ENCODE measurements around the gene PPP3CA.

The PPP3CA gene

GRCh38 chr4:101174679-101175345 lies 172.5 kb downstream of the PPP3CA start:
- DNase-seq (ENCODE audit: low read depth), result no peak

- no peak for DNase-seq (ENCODE audit: low read depth)
These were observed 175.0 kb downstream of the PPP3CA start for GRCh38 chr4:101172369-101172768.

- DNase-seq (ENCODE audit: low read depth), result no peak
These were observed 175.6 kb downstream of the PPP3CA start for GRCh38 chr4:101171747-101172146.

GRCh38 chr4:101169044-101170014 lies 178.0 kb downstream of the PPP3CA start:
- peak; percentile 14 for DNase-seq (ENCODE audit: low read depth)

GRCh38 chr4:101163936-101164335 lies 183.4 kb downstream of the PPP3CA start:
- DNase-seq (ENCODE audit: low read depth), result no peak

- DNase-seq (ENCODE audit: low read depth), result no peak
These were observed 184.3 kb downstream of the PPP3CA start for GRCh38 chr4:101162990-101163380.

- no peak for DNase-seq (ENCODE audit: low read depth)
These were observed 186.3 kb downstream of the PPP3CA start for GRCh38 chr4:101160792-101161592.

- DNase-seq (ENCODE audit: low read depth), result no peak
These were observed 188.8 kb downstream of the PPP3CA start for GRCh38 chr4:101158507-101158906.

GRCh38 chr4:101158134-101158482 lies 189.2 kb downstream of the PPP3CA start:
- DNase-seq (ENCODE audit: low read depth), result no peak

GRCh38 chr4:101157415-101158133 lies 189.8 kb downstream of the PPP3CA start:
- DNase-seq (ENCODE audit: low read depth), result no peak

- DNase-seq (ENCODE audit: low read depth), result no peak
These were observed 190.6 kb downstream of the PPP3CA start for GRCh38 chr4:101156619-101157310.

GRCh38 chr4:101155945-101156344 lies 191.4 kb downstream of the PPP3CA start:
- DNase-seq (ENCODE audit: low read depth), result no peak

- DNase-seq (ENCODE audit: low read depth), result no peak
These were observed 192.0 kb downstream of the PPP3CA start for GRCh38 chr4:101155368-101155767.

- no peak for DNase-seq (ENCODE audit: low read depth)
These were observed 193.7 kb downstream of the PPP3CA start for GRCh38 chr4:101153653-101154052.

- no peak for DNase-seq (ENCODE audit: low read depth)
These were observed 194.8 kb downstream of the PPP3CA start for GRCh38 chr4:101152521-101152920.

- DNase-seq (ENCODE audit: low read depth), result no peak
These were observed 198.8 kb downstream of the PPP3CA start for GRCh38 chr4:101148551-101148950.

GRCh38 chr4:101147283-101147682 lies 200.0 kb downstream of the PPP3CA start:
- DNase-seq (ENCODE audit: low read depth), result no peak

- no peak for DNase-seq (ENCODE audit: low read depth)
These were observed 202.3 kb downstream of the PPP3CA start for GRCh38 chr4:101145021-101145420.

- DNase-seq (ENCODE audit: low read depth), result no peak
These were observed 205.1 kb downstream of the PPP3CA start for GRCh38 chr4:101142259-101142658.

GRCh38 chr4:101141855-101142254 lies 205.5 kb downstream of the PPP3CA start:
- DNase-seq (ENCODE audit: low read depth), result no peak

- no peak for DNase-seq (ENCODE audit: low read depth)
These were observed 206.1 kb downstream of the PPP3CA start for GRCh38 chr4:101141230-101141629.
